Measurements from ENCODE around the gene SEMA4D. TPM values are rescaled to one million over a fixed set of nuclear protein-coding genes. Genes with fewer than 3 reads are reported as not detected.

Gene SEMA4D
- total RNA-seq, 1 experiment from 2014 or later, result 4.8 TPM

DNA sequence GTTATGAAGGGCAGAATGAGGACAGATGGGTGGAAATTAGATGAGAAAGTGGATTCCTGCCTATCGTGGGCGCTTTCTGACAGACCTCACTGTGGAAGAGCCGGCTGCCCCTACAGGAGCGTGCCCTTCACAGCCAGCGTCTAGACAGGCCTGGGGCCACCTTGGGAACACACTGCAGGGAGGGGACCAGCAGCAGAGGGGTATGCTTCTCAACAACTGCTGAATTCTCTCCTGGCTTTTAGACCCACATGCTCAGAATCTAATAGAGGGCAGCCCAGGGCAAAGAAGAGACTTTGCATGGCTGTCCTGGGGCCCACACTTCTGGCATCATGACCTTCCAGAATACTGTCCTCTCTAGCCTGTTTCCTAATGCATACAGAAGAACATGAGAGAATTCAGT, 2.1 kb upstream of the SEMA4D start:
- no peak for DNase-seq (ENCODE audit: low spot score)

DNA sequence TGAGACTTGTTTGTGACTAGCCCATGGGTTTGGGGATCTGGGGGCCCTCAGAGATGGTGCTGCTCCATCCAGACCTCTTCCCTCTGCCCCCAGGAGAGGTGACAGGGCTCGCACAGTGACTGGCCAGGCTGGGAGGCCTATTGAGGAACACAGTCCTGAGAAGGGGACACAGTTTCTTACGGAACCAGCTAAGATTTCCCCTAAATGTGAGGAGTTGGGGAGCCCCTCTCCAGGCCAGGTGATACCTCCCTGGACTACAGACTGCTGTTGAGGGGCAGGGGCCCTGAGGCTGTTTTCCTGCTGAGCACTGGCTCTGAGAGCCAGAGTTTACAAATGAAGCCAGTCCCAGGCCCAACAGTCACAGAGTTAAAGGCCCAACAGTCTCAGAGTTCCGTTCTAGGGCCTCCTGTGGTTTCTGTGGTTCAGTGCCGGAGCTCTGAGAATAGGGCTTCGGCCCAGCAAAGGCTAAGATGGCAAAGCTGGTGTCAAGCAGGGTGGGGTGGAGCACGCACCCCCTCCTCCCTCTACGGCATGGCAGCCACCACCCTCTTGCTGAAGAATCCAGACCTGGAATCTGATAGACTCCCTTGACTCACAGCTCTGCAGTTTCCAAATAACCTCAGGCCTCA, 1.1 kb upstream of the SEMA4D start:
- no peak for DNase-seq (ENCODE audit: low spot score)

DNA sequence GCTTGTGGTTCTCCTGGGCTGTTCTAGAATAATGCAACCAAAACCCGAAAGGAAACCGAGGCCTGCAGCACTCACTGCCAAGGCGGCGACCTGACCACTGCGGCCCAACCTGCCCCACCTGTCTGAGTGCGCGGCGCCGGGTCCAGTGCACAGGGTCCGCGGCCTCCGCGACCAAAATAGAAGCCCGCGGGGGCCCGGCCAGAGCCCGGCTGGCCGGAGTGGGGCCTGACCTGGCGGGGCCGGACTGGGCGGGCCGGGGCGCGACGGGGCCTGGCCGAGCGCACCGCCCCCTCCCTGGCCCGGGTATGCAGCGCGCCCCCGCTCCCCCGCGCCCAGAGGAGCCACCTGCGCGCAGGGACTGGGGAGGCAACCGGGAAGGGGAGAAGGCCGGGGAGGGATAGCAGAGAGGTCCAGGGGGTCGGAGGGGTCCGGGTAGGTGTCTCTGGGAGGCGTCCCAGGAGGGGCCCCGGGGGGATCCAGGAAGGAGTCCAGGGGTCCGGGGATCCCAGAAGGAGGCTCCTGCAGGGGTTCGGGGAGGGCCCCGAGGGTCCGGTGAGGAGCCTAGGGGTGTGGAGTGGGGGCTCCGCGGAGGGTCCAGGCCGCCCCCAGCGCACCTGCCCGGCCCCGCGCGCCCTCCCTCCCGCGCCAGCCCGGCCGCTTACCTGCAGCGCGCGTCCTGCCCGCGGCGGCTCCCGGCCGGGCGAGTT, 503 bp downstream of the SEMA4D start:
- no peak for DNase-seq (ENCODE audit: low spot score)

DNA sequence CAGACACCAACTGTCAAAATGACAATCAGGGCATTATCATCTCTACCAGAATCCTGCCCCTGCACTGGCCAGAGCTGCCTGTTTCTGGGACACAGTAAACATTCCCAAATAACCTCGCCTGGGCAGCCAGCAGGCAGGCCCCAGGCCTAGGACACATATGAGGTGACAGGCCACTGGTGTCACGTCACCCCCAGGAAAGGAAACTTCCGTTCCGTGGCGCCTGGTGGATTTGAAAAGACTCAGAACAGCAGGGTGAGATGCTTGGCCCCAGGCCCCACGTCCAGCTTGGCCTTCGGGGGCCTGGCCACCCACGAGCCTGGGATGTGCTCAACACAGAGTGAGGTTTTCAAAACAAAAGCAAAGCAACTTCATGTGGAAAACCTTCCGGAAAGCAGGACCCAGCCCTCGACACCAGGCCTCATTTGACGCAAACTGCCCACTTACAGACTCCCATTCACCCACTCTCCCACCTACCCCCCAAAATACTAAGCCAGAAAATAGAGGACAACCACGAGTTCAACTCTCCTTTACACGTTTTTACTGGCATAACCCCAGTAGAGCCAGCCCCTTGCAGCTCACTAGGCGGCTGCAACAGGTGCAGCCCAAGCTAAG, 1.2 kb downstream of the SEMA4D start:
- no peak for DNase-seq (ENCODE audit: low spot score)

DNA sequence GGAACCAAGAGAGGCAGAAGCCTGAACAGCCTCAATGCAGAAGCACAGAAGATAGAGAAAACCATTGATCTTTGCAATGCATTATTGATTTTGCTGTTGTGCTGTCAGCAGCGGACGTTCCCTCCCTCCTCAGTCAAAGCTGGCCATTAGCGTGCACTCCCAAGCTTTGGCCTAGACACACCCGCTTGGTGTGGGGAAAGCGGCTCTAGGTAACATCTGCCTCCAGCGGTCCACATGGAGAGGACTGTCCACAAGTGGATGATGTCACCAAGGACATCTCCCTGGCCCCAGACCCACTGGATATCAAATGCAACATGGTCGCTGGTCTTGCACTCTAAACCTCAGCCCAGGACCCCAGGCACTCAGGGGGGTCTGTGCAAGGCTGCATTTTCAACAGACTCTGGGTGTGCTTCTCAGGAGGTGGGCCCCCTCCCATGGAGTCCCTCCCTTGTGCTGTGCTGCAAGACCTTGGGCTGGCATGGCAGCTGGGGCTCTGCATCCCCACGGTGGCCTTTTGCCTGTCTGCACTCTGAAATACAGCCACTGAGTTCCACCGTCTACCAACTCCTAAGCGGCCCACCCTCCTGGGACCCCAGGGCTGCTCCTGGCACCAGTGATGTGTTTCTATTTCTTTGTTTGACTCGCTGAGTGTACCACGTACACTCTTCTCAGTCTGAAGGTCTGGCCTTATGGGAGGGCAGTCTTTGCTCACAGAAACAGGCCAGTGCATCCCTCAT, 1.9 kb downstream of the SEMA4D start:
- DNase-seq (ENCODE audit: low spot score), result no peak

DNA sequence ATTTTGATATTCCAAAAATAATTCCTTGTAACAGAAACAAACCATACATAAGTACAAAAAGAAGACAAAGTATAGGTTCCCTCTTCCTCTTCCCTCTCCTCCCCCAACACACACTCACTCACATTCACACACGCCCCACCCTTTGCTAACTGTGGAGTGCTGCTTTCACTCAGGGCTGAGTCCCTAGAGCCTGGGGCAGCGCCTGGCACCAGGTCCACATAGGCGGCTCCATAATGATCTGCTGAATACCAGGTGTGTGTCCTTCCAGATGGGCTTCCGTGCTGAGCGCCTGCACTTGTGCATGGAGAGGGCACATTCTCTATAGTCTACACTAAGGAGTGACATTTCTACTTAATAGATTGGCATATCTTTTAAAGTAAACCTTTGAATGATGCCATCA, 3.7 kb downstream of the SEMA4D start:
- no peak for DNase-seq (ENCODE audit: low spot score)

DNA sequence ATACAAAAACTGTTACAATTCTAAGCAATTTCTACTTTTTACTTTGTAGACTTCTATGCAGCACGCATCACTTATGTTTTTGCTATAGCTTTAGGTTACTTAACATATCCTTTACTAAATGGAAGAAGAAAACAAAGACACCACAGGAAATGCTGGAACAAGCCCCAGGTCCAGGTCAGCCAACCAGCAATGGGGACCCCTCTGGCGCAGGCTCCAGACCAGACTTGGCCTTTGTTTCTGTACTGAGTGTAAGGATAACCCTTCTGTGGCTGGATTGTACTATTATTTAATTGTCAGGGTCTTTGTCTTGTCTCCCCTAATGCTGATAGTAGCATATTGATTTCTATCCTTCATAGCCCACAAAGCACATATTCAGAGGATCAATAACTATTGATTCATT, 4.2 kb downstream of the SEMA4D start:
- DNase-seq (ENCODE audit: low spot score), result no peak

DNA sequence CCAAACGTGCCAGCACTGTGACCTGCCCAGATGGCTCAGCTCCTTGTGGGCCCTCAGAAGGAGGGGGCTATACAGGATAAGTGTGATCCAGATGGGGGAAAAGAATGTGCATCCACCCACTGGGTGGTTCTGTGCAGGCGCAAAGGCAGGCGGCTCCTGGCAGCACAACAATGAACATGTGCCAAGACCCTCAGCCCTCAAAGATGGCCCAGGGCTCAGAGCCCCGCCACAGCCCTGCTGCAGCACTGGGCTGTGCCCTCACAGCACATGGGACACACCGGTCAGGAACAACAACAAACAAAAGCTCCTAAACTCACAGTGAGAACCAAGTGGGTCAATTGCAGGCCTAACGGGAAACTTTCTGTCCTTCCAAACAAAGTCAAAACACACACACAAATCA, 4.7 kb downstream of the SEMA4D start:
- DNase-seq (ENCODE audit: low spot score), result no peak

DNA sequence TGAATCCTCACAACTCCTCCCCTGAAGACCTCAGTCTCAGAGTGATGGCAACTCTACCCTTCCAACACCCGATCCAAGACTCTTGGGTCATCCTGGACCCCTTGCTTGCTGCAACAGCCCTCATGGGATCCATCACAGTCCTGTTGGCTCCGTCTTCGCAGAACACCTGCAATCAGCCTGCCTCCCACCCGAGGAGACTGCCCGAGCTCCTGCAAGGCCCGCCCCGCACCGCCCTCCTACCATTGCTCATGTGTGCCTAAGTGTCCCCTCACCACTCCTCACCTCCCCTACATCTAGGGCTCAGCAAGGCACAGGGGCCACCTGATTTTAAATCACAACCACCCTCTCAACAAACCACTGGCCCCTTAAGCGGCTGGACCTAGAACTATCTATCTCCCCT, 5.3 kb downstream of the SEMA4D start:
- no peak for DNase-seq (ENCODE audit: low spot score)

DNA sequence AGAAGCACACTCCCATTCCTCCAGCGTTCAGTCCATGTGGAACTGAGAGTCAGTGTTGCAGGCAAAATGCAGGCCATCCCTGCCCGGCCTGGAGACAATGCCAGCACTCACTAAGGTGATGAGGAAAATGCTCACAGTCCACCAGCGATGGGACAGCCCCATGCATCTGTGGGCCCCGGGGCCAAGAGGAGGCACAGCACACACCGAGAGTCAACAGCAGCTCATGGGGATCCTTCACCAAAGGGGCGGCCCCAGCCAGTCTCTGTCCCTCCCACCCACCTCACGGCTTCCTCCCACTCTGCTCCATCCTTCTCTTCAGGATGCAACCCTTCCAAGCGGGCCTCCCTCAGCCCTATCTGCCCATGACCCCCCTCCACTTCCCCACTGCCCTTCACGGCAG, 6.2 kb downstream of the SEMA4D start:
- DNase-seq (ENCODE audit: low spot score), result no peak

DNA sequence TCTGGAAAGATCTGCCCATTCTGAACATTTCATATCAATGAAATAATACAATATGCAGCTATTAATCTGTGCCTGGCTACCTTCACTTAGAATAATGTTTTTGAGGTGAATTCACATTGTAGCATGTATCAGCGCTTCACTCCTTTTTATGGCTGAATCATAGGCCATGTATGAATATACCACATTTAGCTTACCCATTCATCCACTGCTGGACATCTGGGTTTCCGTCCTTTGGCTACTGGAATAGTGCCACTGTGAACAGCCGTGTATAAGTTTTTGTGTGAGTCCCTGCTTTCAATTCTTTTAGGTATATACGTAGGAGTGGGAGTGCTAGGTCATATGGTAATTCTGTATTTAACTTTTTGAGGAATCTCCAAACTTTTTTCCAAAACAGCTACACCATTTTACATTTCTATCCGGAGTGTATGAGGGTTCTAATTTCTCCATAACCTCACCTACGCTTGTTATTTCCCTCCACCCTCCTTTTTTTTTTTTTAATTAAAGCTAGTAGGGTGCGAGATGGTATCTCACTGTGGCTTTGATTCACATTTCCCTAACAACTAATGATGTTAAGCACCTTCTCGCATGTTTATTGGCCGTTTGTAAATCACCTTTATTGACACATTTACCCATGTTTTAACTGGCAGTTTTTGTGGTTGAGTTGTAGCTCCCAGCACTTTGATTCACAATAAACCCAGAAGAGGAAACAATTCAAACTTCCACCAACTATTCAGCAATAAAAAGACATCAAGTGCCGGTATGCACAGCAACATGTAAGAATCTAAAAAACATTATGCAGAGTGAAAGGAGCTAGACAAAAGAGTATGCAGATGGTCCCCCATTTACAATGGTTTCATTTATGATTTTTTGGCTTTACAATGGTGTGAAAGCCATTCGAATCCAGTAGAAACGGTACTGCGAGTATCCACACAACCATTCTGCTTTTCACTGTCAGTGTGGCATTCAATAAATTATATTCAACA, 8.1 kb downstream of the SEMA4D start:
- DNase-seq (ENCODE audit: low spot score), result no peak

DNA sequence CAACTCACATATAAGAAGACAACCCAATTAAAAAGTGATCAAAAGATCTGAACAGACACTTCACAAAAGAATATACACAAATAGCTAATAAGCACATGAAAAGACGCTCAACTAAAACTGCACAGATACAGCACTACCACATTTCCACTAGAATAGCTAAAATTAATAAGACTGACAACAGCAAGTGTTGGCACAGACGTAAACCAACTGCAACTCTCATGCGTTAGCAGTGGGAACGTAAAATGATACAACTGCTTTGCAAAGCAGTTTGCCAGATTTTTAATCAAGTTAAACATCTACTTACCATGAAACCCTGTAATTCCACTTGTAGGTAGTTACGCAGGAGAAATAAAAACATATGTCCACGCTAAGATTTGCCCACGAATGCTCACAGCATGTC, 9.0 kb downstream of the SEMA4D start:
- DNase-seq (ENCODE audit: low spot score), result no peak

DNA sequence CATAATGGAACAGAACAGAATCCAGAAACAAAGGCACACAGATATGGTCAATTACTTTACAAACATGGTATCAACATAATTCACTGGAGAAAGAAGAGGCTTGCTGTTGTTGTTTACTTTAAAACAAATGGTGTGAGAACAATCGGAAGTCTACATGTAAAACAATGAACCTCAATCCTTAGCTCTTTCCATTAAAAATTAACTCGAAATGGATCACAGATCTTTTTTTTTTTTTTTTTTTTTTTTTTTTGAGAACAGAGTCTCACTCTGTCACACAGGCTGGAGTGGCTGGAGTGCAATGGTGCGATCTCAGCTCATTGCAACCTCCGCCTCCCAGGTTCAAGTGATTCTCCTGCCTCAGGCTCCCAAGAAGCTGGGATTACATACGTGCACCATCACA, 9.8 kb downstream of the SEMA4D start:
- no peak for DNase-seq (ENCODE audit: low spot score)

DNA sequence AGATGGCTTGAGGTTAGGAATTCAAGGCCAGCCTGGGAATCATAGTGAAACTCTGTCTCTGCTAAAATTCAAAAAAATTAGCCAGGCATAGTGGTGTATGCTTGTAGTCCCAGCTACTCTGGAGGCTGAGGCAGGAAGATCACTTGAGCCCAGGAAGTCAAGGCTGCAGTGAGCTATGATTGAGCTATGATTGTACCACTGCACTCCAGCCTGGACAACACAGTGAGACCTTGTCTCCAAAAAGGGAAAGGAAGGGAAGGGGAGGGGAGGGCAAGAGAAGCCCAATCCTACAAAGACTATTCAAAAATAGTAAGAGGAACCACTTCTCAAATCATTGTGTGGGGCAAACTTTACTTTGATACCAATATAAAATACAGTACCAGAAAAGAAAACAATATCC, 11.2 kb downstream of the SEMA4D start:
- no peak for DNase-seq (ENCODE audit: low spot score)

DNA sequence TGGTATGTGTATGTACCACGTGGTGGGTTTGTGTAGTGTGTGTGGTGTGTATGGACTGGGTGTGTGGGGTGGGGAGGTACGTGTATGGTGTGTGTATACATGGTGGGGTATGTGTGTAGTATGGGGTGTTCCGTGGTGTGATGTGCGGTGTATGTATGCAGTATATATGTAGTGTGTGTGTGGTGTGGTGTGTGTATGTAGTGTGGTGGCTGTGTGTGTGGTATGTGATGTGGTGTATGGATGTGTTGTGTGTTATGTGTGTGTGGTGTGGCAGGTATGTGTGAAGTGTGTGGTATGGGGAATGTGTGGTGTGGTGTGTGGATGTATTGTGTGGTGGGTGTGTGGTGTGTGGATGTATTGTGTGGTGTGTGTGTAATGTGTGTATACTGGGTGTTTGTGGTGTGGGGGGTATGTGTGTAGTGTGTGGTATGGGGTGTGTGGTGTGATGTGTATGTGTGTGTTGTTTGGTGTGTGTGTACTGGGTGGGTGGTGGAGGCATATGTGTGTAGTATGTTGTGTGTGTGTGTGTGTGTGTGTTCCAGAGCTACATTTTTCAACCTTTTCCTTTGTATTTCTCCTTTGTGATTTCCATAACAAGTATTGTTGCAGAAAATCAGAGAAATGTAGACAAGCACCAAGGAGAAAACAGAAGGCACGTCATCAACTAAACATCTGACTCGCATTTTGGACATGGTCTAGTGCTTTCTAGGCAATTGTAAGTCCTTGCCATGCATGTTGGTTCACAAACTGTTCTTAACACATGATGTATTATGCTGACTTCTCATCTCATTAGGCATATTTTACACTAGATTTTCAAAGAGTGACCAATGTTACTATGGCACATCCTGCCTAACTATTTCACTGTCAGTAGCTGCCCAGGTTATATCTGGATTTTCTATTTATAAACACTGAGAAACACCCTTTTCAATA, 13.2 kb downstream of the SEMA4D start:
- no peak for DNase-seq (ENCODE audit: low spot score)

DNA sequence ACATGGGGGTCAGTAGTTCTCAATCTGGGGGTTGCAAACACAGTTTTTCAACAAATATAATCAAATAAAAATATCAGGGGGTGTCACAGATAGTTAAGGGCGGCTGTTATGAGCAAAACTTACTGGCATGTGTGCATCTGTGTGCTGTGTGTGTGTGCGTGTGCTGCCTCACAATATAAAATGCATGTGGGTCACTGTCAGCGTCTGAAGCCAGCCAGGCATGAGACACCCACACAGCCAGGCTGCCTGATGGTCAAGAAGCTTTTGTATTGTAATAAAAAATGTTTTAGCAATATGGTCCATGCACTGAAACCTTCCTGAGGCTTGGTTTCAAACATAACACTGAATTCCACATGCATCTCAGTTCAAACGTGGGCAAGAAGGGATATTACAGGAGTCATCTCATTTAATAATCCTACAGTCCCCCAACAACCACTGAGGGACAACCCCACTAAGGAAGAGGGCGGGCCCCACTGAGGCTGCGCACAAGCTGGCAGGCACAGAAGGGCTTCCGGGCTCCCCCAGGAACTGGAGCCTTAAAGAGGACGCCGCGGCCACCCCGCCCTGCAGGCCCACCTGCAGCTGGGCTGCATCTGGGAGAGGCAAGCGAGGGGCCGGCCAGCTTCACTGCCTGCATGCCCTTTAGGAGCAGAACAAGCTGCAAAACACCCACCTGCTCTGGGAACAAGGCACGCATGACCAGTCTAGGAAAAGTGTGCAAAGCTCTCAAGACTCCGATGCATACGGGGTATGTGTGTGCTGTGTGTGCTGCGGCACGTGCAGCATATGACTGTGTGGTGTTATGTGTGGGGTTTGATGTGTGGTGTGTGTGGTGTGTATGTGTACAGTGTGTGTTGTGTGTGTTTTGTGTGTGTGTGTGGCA, 14.1 kb downstream of the SEMA4D start:
- no peak for DNase-seq (ENCODE audit: low spot score)

DNA sequence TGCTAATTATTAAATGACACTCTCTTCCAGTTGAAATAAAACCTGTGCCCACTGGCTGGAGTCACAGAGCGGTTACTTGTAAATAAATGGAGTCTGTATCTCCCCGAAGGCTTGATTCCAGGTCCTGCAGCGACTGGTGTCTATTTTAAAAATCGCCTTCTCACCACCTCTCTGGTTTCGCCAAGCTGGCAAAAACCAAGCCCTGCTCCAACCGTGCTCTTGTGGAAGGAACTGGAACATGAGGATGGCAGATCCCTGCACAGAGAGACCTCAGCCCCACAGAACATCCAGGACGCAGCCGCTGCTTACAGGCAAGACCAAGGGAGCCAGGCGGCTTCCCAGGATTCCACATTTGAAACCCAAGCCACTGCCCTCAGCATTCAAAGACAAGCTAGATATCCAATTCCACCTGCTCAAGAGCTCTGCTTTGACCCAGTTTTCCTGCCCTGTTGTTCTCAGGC, 15.0 kb downstream of the SEMA4D start:
- DNase-seq (ENCODE audit: low spot score), result no peak

DNA sequence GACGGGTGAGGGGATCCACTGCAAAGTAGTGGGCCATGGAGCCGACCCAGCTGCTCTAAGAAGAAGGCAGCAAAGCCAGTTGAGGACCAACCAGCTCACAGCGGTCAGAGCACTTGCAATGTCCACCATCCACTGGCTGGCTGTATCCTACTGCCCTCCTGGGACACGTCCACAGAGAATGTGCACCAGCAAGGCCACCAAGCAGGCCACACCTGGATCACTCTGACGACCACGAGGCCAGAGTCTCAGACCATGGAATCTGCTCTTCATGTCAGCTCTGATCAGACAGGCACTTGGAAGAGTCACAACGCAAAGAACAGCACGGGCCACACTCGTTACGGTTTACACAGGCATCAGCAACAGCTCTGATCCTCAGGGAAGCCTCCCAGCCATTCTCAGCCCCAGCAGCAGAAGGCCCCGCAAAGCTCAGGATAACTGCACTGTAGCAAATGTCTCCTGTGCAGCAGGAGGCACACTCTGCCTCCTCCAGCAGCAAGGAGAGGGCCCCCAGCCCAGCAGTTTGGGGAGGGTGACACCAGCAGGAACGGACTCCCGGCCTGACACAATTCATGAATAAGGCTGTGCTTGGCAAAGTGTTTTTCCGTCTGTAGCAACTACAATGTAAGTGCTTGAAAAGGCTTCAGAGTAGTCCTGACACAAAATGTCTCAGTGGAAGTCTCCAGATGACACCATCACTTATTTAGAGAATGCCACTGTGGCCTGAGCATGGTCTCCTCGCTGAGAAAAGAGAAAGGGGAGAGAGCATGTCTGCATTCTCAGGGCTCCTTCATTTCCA, 15.7 kb downstream of the SEMA4D start:
- no peak for DNase-seq (ENCODE audit: low spot score)

Data from H4 (cell line).